Measurements from ENCODE around the gene C1orf198.

The C1orf198 gene

GRCh38 chr1:230807029-230807428 lies 61.3 kb downstream of the C1orf198 start:
- no peaks in the 10 kb centered on the region for H3K36me3 ChIP-seq (ENCODE audit: control insufficient read depth in 4 of 4, insufficient read depth in 4 of 4, low read length in 3 of 4)
- CTCF ChIA-PET: no interaction called here

GRCh38 chr1:230806552-230806951 lies 61.8 kb downstream of the C1orf198 start:
- H3K4me3 ChIP-seq (ENCODE audit: control insufficient read depth in 1 of 7, extremely low read depth in 1 of 7, insufficient read depth in 4 of 7, low read depth in 2 of 7, low read length in 6 of 7): no peak overlapping the region
- WGBS (ENCODE audit: insufficient coverage): no CpG with 5 or more reads among the region's 2 CpGs
- DNase-seq: no peak
- H3K36me3 ChIP-seq (ENCODE audit: control insufficient read depth in 4 of 4, insufficient read depth in 4 of 4, low read length in 3 of 4): no peaks in the 10 kb centered on the region
- CTCF ChIA-PET: no interaction called here
- H3K9me3 ChIP-seq (ENCODE audit: control extremely low read depth in 1 of 5, control insufficient read depth in 4 of 5, insufficient read depth in 2 of 5, low read depth in 1 of 5, low read length in 4 of 5): peaks cover 0 to 6% (median 0%) of the 10 kb centered on the region in 5 experiments
- no peaks in the 10 kb centered on the region for H3K4me1 ChIP-seq (ENCODE audit: control extremely low read depth in 1 of 4, control insufficient read depth in 4 of 4, insufficient read depth in 4 of 4, low read length in 3 of 4)
- peaks cover 0 to 4% (median 2%) of the 10 kb centered on the region in 5 experiments for H3K27me3 ChIP-seq (replicated peaks in 2 of 5; ENCODE audit: control insufficient read depth in 4 of 5, insufficient read depth in 5 of 5, low read length in 4 of 5)
- POLR2A ChIA-PET: no interaction called here
- no peak overlapping the region for H3K27ac ChIP-seq (ENCODE audit: insufficient read depth in 1 of 2, low read depth in 1 of 2, low read length in 2 of 2, poor library complexity in 1 of 2, severe bottlenecking in 2 of 2)

More at GRCh38 chr1:230807029-230807428, 61.3 kb downstream of the C1orf198 start:
- POLR2A ChIA-PET: no interaction called here
- Histone ChIP-seq H3K4me1 (ENCODE audit: control extremely low read depth in 1 of 4, control insufficient read depth in 4 of 4, insufficient read depth in 4 of 4, low read length in 3 of 4) (no peaks in the 10 kb centered on the region), H3K27ac (ENCODE audit: insufficient read depth in 1 of 2, low read depth in 1 of 2, low read length in 2 of 2, poor library complexity in 1 of 2, severe bottlenecking in 2 of 2) (no peak overlapping the region), H3K9me3 (ENCODE audit: control extremely low read depth in 1 of 5, control insufficient read depth in 4 of 5, insufficient read depth in 2 of 5, low read depth in 1 of 5, low read length in 4 of 5) (peaks cover 0 to 6% (median 0%) of the 10 kb centered on the region in 5 experiments), H3K27me3 (replicated peaks in 2 of 5; ENCODE audit: control insufficient read depth in 4 of 5, insufficient read depth in 5 of 5, low read length in 4 of 5) (peaks cover 0 to 4% (median 2%) of the 10 kb centered on the region in 5 experiments), H3K4me3 (ENCODE audit: control insufficient read depth in 1 of 7, extremely low read depth in 1 of 7, insufficient read depth in 4 of 7, low read depth in 2 of 7, low read length in 6 of 7) (no peak overlapping the region)
- WGBS (ENCODE audit: insufficient coverage): 96% methylated on average over 5 of the region's 5 CpGs
- DNase-seq: no peak

GRCh38 chr1:230804396-230804795 lies 63.9 kb downstream of the C1orf198 start:
- Histone ChIP-seq H3K9me3 (ENCODE audit: control extremely low read depth in 1 of 5, control insufficient read depth in 4 of 5, insufficient read depth in 2 of 5, low read depth in 1 of 5, low read length in 4 of 5) (peaks cover 0 to 6% (median 0%) of the 10 kb centered on the region in 5 experiments), H3K36me3 (ENCODE audit: control insufficient read depth in 4 of 4, insufficient read depth in 4 of 4, low read length in 3 of 4) (no peaks in the 10 kb centered on the region), H3K27me3 (replicated peaks in 2 of 5; ENCODE audit: control insufficient read depth in 4 of 5, insufficient read depth in 5 of 5, low read length in 4 of 5) (peaks cover 0 to 13% (median 4%) of the 10 kb centered on the region in 5 experiments), H3K4me1 (ENCODE audit: control extremely low read depth in 1 of 4, control insufficient read depth in 4 of 4, insufficient read depth in 4 of 4, low read length in 3 of 4) (no peaks in the 10 kb centered on the region), H3K4me3 (ENCODE audit: control insufficient read depth in 1 of 7, extremely low read depth in 1 of 7, insufficient read depth in 4 of 7, low read depth in 2 of 7, low read length in 6 of 7) (no peak overlapping the region), H3K27ac (ENCODE audit: insufficient read depth in 1 of 2, low read depth in 1 of 2, low read length in 2 of 2, poor library complexity in 1 of 2, severe bottlenecking in 2 of 2) (no peak overlapping the region)
- POLR2A ChIA-PET: interaction anchor here (0.6 kb wide), 1 partner anchor 24 kb away, joined by 3 read pairs; no protein-coding TSS in a partner anchor
- DNase-seq: no peak
- 100% methylated on average over 1 of the region's 2 CpGs for WGBS (ENCODE audit: insufficient coverage)
- CTCF ChIA-PET: interaction anchor here (1.3 kb wide), 1 partner anchor 406 kb away, joined by 3 read pairs; no protein-coding TSS in a partner anchor

GRCh38 chr1:230800891-230801840 lies 67.2 kb downstream of the C1orf198 start:
- CTCF ChIA-PET: no interaction called here
- DNase-seq: no peak
- H3K27ac ChIP-seq (ENCODE audit: insufficient read depth in 1 of 2, low read depth in 1 of 2, low read length in 2 of 2, poor library complexity in 1 of 2, severe bottlenecking in 2 of 2): no peak overlapping the region
- H3K4me3 ChIP-seq (ENCODE audit: control insufficient read depth in 1 of 7, extremely low read depth in 1 of 7, insufficient read depth in 4 of 7, low read depth in 2 of 7, low read length in 6 of 7): no peak overlapping the region
- H3K4me1 ChIP-seq (ENCODE audit: control extremely low read depth in 1 of 4, control insufficient read depth in 4 of 4, insufficient read depth in 4 of 4, low read length in 3 of 4): no peaks in the 10 kb centered on the region
- H3K36me3 ChIP-seq (ENCODE audit: control insufficient read depth in 4 of 4, insufficient read depth in 4 of 4, low read length in 3 of 4): no peaks in the 10 kb centered on the region
- 95% methylated on average over 7 of the region's 9 CpGs for WGBS (ENCODE audit: insufficient coverage)
- H3K9me3 ChIP-seq (ENCODE audit: control extremely low read depth in 1 of 5, control insufficient read depth in 4 of 5, insufficient read depth in 2 of 5, low read depth in 1 of 5, low read length in 4 of 5): no peaks in the 10 kb centered on the region
- peaks cover 0 to 25% (median 9%) of the 10 kb centered on the region in 5 experiments for H3K27me3 ChIP-seq (replicated peaks in 2 of 5; ENCODE audit: control insufficient read depth in 4 of 5, insufficient read depth in 5 of 5, low read length in 4 of 5)
- POLR2A ChIA-PET: no interaction called here

- no peak for DNase-seq
- ChIA-PET POLR2A (no interaction called here), CTCF (interaction anchor here (0.8 to 1.6 kb wide), 6 partner anchors 9 to 417 kb away, joined by 3 to 4 read pairs (median 3); partner anchors contain the start of genes ARV1 and TTC13)
- no peaks in the 10 kb centered on the region for H3K9me3 ChIP-seq (ENCODE audit: control extremely low read depth in 1 of 5, control insufficient read depth in 4 of 5, insufficient read depth in 2 of 5, low read depth in 1 of 5, low read length in 4 of 5)
- H3K4me1 ChIP-seq (ENCODE audit: control extremely low read depth in 1 of 4, control insufficient read depth in 4 of 4, insufficient read depth in 4 of 4, low read length in 3 of 4): no peaks in the 10 kb centered on the region
- no peaks in the 10 kb centered on the region for H3K36me3 ChIP-seq (ENCODE audit: control insufficient read depth in 4 of 4, insufficient read depth in 4 of 4, low read length in 3 of 4)
- H3K27me3 ChIP-seq (replicated peaks in 2 of 5; ENCODE audit: control insufficient read depth in 4 of 5, insufficient read depth in 5 of 5, low read length in 4 of 5): peaks cover 0 to 44% (median 9%) of the 10 kb centered on the region in 5 experiments
- no peak overlapping the region for H3K27ac ChIP-seq (ENCODE audit: insufficient read depth in 1 of 2, low read depth in 1 of 2, low read length in 2 of 2, poor library complexity in 1 of 2, severe bottlenecking in 2 of 2)
- 76% methylated on average over 3 of the region's 5 CpGs for WGBS (ENCODE audit: insufficient coverage)
- H3K4me3 ChIP-seq (ENCODE audit: control insufficient read depth in 1 of 7, extremely low read depth in 1 of 7, insufficient read depth in 4 of 7, low read depth in 2 of 7, low read length in 6 of 7): no peak overlapping the region
Measured at GRCh38 chr1:230798491-230798890, 69.8 kb downstream of the C1orf198 start.

- POLR2A ChIA-PET: no interaction called here
- Histone ChIP-seq H3K9me3 (ENCODE audit: control extremely low read depth in 1 of 5, control insufficient read depth in 4 of 5, insufficient read depth in 2 of 5, low read depth in 1 of 5, low read length in 4 of 5) (no peaks in the 10 kb centered on the region), H3K27me3 (replicated peaks in 2 of 5; ENCODE audit: control insufficient read depth in 4 of 5, insufficient read depth in 5 of 5, low read length in 4 of 5) (peaks cover 0 to 49% (median 9%) of the 10 kb centered on the region in 5 experiments), H3K27ac (ENCODE audit: insufficient read depth in 1 of 2, low read depth in 1 of 2, low read length in 2 of 2, poor library complexity in 1 of 2, severe bottlenecking in 2 of 2) (no peak overlapping the region), H3K36me3 (ENCODE audit: control insufficient read depth in 4 of 4, insufficient read depth in 4 of 4, low read length in 3 of 4) (no peaks in the 10 kb centered on the region), H3K4me3 (ENCODE audit: control insufficient read depth in 1 of 7, extremely low read depth in 1 of 7, insufficient read depth in 4 of 7, low read depth in 2 of 7, low read length in 6 of 7) (no peak overlapping the region), H3K4me1 (ENCODE audit: control extremely low read depth in 1 of 4, control insufficient read depth in 4 of 4, insufficient read depth in 4 of 4, low read length in 3 of 4) (no peaks in the 10 kb centered on the region)
- CTCF ChIA-PET: interaction anchor here (0.8 to 1.6 kb wide), 7 partner anchors 8 to 418 kb away, joined by 3 to 4 read pairs (median 3); partner anchors contain the start of genes ARV1 and TTC13
- peak; percentile 32 to 54 (median 51) for DNase-seq
- 26% methylated on average over 5 of the region's 7 CpGs for WGBS (ENCODE audit: insufficient coverage)
Measured at GRCh38 chr1:230797942-230798365, 70.4 kb downstream of the C1orf198 start.

Data from common myeloid progenitor, CD34-positive (primary cell).